ENCODE results near the gene MYT1. TPM values are rescaled to one million over a fixed set of nuclear protein-coding genes. Genes with fewer than 3 reads are reported as not detected.

The MYT1 gene
- total RNA-seq, 1 donor from 2014 or later = not detected

DNA sequence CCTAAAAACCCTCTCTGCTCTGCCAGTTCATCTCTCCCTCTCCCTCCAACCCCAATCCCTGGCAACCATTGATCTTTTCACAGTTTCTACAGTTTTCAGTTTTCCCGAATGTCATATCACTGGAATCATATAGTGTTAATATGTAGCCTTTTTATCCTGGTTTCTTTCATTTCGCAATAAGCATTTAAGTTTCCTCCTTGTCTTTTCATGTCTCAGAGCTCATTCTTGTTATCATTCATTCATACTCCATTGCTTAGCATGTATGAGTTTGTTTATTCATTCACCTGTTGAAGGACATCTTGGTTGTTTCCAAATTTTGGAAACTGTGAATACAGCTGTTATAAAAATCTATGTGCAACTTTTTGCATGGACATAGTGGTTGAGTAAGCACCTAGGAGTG lies 85.8 kb downstream of the MYT1 start:
- no peak for DNase-seq (ENCODE audit: extremely low spot score in 2 of 2)
- no peak overlapping the region for H3K27ac ChIP-seq
- H3K4me3 ChIP-seq = no peak overlapping the region
- no peaks in the 10 kb centered on the region for H3K36me3 ChIP-seq
- no peaks in the 10 kb centered on the region for H3K27me3 ChIP-seq
- no peaks in the 10 kb centered on the region for H3K9me3 ChIP-seq
- H3K4me1 ChIP-seq = peaks cover 4% of the 10 kb centered on the region
- TF ChIP-seq POLR2A (IDR thresholded peaks at IDR 0.05) (no peak), POLR2AphosphoS5 (IDR thresholded peaks at IDR 0.05; ENCODE audit: insufficient read depth in 1 of 2, low read depth in 1 of 2) (no peak)
- TF ChIP-seq, protein P1, sequence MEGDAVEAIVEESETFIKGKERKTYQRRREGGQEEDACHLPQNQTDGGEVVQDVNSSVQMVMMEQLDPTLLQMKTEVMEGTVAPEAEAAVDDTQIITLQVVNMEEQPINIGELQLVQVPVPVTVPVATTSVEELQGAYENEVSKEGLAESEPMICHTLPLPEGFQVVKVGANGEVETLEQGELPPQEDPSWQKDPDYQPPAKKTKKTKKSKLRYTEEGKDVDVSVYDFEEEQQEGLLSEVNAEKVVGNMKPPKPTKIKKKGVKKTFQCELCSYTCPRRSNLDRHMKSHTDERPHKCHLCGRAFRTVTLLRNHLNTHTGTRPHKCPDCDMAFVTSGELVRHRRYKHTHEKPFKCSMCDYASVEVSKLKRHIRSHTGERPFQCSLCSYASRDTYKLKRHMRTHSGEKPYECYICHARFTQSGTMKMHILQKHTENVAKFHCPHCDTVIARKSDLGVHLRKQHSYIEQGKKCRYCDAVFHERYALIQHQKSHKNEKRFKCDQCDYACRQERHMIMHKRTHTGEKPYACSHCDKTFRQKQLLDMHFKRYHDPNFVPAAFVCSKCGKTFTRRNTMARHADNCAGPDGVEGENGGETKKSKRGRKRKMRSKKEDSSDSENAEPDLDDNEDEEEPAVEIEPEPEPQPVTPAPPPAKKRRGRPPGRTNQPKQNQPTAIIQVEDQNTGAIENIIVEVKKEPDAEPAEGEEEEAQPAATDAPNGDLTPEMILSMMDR (IDR thresholded peaks at IDR 0.05) = no peak
- intact Hi-C loops (cut with DNase I) = no loop called here

DNA sequence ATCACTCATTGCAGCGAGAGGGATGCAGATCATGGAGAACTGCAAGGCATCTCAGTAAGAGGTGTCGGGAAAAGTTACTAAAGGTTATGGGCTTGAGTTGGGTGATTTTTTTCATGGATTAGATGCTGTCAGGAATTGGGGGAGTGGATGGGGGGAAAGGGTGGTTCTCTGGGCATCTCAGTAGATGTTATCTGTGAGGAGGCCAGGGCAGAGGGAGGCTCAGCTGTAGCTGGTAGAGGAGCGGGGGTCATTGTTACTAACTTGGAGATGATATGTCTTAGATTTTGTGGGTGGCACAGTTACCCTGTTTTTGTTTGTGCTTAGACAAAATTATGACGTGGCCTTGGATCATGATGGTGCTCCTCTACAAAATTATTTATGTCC lies 88.7 kb downstream of the MYT1 start:
- peak in 1 of 2 donors; percentile 34 for DNase-seq (ENCODE audit: extremely low spot score in 2 of 2)
- Histone ChIP-seq H3K36me3 (no peaks in the 10 kb centered on the region), H3K27me3 (no peaks in the 10 kb centered on the region), H3K27ac (no peak overlapping the region), H3K4me3 (no peak overlapping the region), H3K9me3 (no peaks in the 10 kb centered on the region), H3K4me1 (peaks cover 25% of the 10 kb centered on the region)
- intact Hi-C loops (cut with DNase I) = no loop called here
- no peak for TF ChIP-seq POLR2AphosphoS5 (IDR thresholded peaks at IDR 0.05; ENCODE audit: insufficient read depth in 1 of 2, low read depth in 1 of 2)
- no peak for TF ChIP-seq POLR2A (IDR thresholded peaks at IDR 0.05)
- TF ChIP-seq, protein P1 (IDR thresholded peaks at IDR 0.05) = no peak

DNA sequence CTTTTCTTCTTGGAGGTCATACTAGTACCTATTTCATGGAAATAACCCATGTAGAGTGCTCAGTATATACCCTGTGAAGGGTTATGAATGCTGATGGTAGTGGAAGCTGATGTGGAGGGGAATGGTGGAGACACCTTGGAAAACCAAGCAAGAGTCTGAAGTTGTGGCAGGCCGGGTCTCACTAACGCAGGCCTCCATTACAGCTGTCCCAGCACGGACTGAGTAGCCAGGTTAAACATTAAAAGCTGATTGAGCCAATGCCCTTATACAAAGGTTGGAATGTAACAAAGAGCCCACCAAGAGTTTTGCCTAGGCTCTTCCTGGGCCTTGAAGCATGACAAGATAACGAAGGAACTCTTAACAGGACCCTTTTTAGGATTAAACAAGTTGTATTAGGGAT lies 89.2 kb downstream of the MYT1 start:
- Histone ChIP-seq H3K27me3 (no peaks in the 10 kb centered on the region), H3K4me1 (peaks cover 29% of the 10 kb centered on the region), H3K9me3 (no peaks in the 10 kb centered on the region), H3K36me3 (no peaks in the 10 kb centered on the region), H3K27ac (no peak overlapping the region), H3K4me3 (no peak overlapping the region)
- no peak for TF ChIP-seq POLR2A (IDR thresholded peaks at IDR 0.05)
- TF ChIP-seq, protein P1 (IDR thresholded peaks at IDR 0.05) = no peak
- intact Hi-C loops (cut with DNase I) = no loop called here
- peak in 1 of 2 donors; percentile 44 for DNase-seq (ENCODE audit: extremely low spot score in 2 of 2)

DNA sequence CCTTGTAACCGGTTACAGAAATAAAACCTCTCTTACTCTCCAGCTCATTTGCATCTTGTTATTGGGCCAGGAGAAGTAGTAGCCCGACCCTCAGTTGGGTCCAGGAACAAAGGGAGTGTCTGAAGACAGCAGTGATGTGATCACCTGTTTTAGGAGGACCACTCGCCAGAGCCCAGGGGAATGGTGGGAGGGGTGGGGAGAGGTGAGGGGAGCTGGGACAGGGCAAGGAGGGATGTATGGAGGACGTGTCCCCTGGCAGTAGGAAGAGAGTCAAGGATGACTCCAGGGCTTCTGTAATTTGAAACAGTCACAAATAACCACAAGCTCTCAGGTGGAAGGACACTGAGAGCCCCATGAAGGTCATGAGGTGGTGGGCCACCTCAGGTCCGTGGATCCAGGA lies 89.9 kb downstream of the MYT1 start:
- Histone ChIP-seq H3K36me3 (no peaks in the 10 kb centered on the region), H3K27me3 (no peaks in the 10 kb centered on the region), H3K27ac (no peak overlapping the region), H3K9me3 (no peaks in the 10 kb centered on the region), H3K4me3 (no peak overlapping the region), H3K4me1 (peaks cover 36% of the 10 kb centered on the region)
- intact Hi-C loops (cut with DNase I) = no loop called here
- TF ChIP-seq, protein P1 (IDR thresholded peaks at IDR 0.05) = no peak
- TF ChIP-seq POLR2AphosphoS5 (IDR thresholded peaks at IDR 0.05; ENCODE audit: insufficient read depth in 1 of 2, low read depth in 1 of 2) (no peak), POLR2A (IDR thresholded peaks at IDR 0.05) (no peak)
- peak in 1 of 2 donors; percentile 60 for DNase-seq (ENCODE audit: extremely low spot score in 2 of 2)

DNA sequence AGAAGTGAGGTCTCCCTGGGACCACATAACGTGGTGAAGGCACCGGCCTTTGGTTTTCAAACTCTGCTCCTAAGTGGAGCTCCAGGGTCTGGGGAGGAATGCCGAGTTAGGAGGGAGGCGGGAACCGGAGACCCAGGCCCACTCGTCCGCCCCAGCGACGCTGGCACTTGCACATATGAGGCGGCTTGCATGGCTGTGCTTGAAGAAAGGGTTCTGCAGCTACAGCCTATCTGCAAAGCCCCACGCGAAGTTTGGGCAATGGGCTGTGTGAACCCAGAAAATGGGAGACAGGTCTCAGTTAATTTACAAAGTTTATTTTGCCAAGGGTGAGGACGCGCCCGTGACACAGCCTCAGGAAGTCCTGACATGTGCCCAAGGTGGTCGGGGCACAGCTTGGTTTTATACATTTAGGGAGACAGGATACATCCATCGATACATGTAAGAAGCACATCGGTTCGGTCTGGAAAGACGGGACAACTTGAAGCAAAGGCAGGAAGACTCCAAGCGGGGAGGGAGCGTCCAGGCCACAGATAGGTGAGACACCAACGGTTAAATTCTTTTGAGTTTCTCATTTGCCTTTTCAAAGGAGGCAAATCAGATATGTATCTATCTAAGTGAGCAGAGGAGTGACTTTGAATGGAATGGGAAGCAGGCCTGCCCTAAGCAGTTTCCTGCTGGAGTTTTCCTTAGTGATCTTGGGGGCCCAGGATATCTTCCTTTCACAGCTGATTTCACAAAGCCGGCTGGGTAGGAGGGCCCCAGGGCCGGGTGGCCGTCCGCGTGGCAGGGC lies 90.5 kb downstream of the MYT1 start:
- TF ChIP-seq POLR2AphosphoS5 (IDR thresholded peaks at IDR 0.05; ENCODE audit: insufficient read depth in 1 of 2, low read depth in 1 of 2) = no peak
- TF ChIP-seq POLR2A (IDR thresholded peaks at IDR 0.05) = no peak
- intact Hi-C loops (cut with DNase I) = no loop called here
- peaks cover 37% of the 10 kb centered on the region for H3K4me1 ChIP-seq
- H3K36me3 ChIP-seq = no peaks in the 10 kb centered on the region
- H3K27ac ChIP-seq = peak overlapping the region; percentile 90
- H3K9me3 ChIP-seq = no peaks in the 10 kb centered on the region
- peak overlapping the region; percentile 89 to 95 for H3K4me3 ChIP-seq
- H3K27me3 ChIP-seq = no peaks in the 10 kb centered on the region
- DNase-seq (ENCODE audit: extremely low spot score in 2 of 2) = peak in 1 of 2 donors; percentile 79
